OCI-LY7 (cell line): ENCODE measurements around the gene FNDC3B. TPM values are rescaled to one million over a fixed set of nuclear protein-coding genes. Genes with fewer than 3 reads are reported as not detected.

ENCODE experiments used
- BruUV-seq: library from RNA; stranded (reverse); fragments of 400-500 nt; replicated peaks from 2 replicates; lab custom pipeline; 2021; lab: Mats Ljungman, UMichigan
- CTCF ChIA-PET: fragments of 300-600 bp; sonication (Branson Sonifier 250); formaldehyde crosslinking; loops from one replicate; lab custom pipeline; 2022; ENCODE audit warnings: antibody characterized with exemption; ENCODE audit not compliant: unreplicated experiment; lab: Charles Lee
- POLR2A ChIA-PET: fragments of 300-600 bp; sonication (Branson Sonifier 250); formaldehyde crosslinking; loops from one replicate; lab custom pipeline; 2022; ENCODE audit warnings: antibody characterized with exemption; lab: Charles Lee
- DNase-seq: peaks from one replicate; pipeline ENCODE4 v3.0.0-alpha.2; 2015; ENCODE audit warnings: low spot score
- H2AFZ ChIP-seq: fragments of 200-600 bp; sonication (generic), shearing (Covaris generic); 2 replicates; pipeline ENCODE4 v1.6.1; 2014; ENCODE audit warnings: mild to moderate bottlenecking, antibody characterized with exemption, low read length, moderate library complexity
- H3K27ac ChIP-seq: fragments of 200-600 bp; sonication (generic); 2 replicates; pipeline ENCODE4 v1.5.1; 2014; ENCODE audit warnings: mixed run types, low read depth, mild to moderate bottlenecking, moderate library complexity, low read length, inconsistent platforms; ENCODE audit not compliant: poor library complexity, severe bottlenecking
- H3K36me3 ChIP-seq: fragments of 200-600 bp; sonication (generic); 2 replicates; pipeline ENCODE4 v1.6.1; 2014; ENCODE audit warnings: mild to moderate bottlenecking, antibody characterized with exemption, low read length, moderate library complexity, mixed read lengths; ENCODE audit not compliant: insufficient read depth
- H3K4me1 ChIP-seq: fragments of 200-600 bp; sonication (generic); 2 replicates; pipeline ENCODE4 v1.5.1; 2014; ENCODE audit warnings: mild to moderate bottlenecking, low read length; ENCODE audit not compliant: insufficient read depth, poor library complexity, severe bottlenecking
- H3K4me2 ChIP-seq: fragments of 200-600 bp; sonication (generic); 2 replicates; pipeline ENCODE4 v1.6.1; 2014; ENCODE audit warnings: mild to moderate bottlenecking, low read length
- H3K4me3 ChIP-seq: fragments of 200-600 bp; sonication (generic); 2 replicates; pipeline ENCODE4 v1.5.1; 2014; ENCODE audit warnings: mild to moderate bottlenecking, low read depth, low read length; ENCODE audit not compliant: poor library complexity, severe bottlenecking
- H3K79me2 ChIP-seq: fragments of 200-600 bp; sonication (generic); 2 replicates; pipeline ENCODE4 v1.6.1; 2016; ENCODE audit warnings: low read depth, mild to moderate bottlenecking, low read length, moderate library complexity, mixed read lengths; ENCODE audit not compliant: insufficient read depth
- H3K9me2 ChIP-seq: fragments of 200-600 bp; sonication (generic); 2 replicates; pipeline ENCODE4 v1.6.1; 2016; ENCODE audit warnings: mild to moderate bottlenecking, low read length, mixed read lengths; ENCODE audit not compliant: insufficient read depth
- H3K9me3 ChIP-seq: fragments of 200-600 bp; sonication (generic); 2 replicates; pipeline ENCODE4 v1.6.1; 2014; ENCODE audit warnings: mild to moderate bottlenecking, mixed run types, low read length, mixed read lengths
- H4K20me1 ChIP-seq: fragments of 200-600 bp; sonication (generic); 2 replicates; pipeline ENCODE4 v1.6.1; 2014; ENCODE audit warnings: mild to moderate bottlenecking, antibody characterized with exemption, low read length, moderate library complexity, mixed read lengths; ENCODE audit not compliant: insufficient read depth
- EZH2phosphoT487 ChIP-seq: fragments of 200-600 bp; sonication (generic); IDR thresholded peaks from 2 replicates; pipeline ENCODE4 v1.6.1; 2018; ENCODE audit warnings: low read depth, borderline replicate concordance, mild to moderate bottlenecking, mixed run types, antibody characterized with exemption, low read length, moderate library complexity, mixed read lengths
- intact Hi-C: fragments of 100-400 bp; cut with micrococcal nuclease; formaldehyde crosslinking; loops from one replicate; pipeline ENCODE4 v1.10.0; 2022; ENCODE audit not compliant: unreplicated experiment
- total RNA-seq, 2 experiments: library from RNA; depleted of rRNA in 1 of 2; stranded (reverse); fragments of >200 nt in 1 of 2; shearing (Covaris generic) in 1 of 2; gene quantifications; 2 replicates each; pipeline ENCODE4 v1.2.3, GENCODE V29; 2014 to 2022
- TF ChIP-seq, protein P1 (sequence below): fragments of 200-600 bp; sonication (generic); conservative IDR thresholded peaks from 2 replicates; pipeline ENCODE4 v1.5.1; 2014; ENCODE audit warnings: mild to moderate bottlenecking, antibody characterized with exemption, low read length, moderate library complexity, mixed read lengths

The FNDC3B gene
- total RNA-seq, 2 experiments from 2014 or later, result 23.3 to 28.5 TPM

GRCh38 chr3:172247525-172248274 lies 208.3 kb downstream of the FNDC3B start:
- POLR2A ChIA-PET, result no interaction called here
- Histone ChIP-seq H2AFZ (no peak overlapping the region), H3K9me3 (no peaks in the 10 kb centered on the region), H3K36me3 (no peaks in the 10 kb centered on the region; the same call in 1 of the 2 replicates), H3K4me1 (no peaks in the 10 kb centered on the region), H3K79me2 (no peaks in the 10 kb centered on the region), H3K4me3 (no peak overlapping the region), H4K20me1 (no peaks in the 10 kb centered on the region), H3K4me2 (no peak overlapping the region), H3K9me2 (no peaks in the 10 kb centered on the region), H3K27ac (no peak overlapping the region)
- no peak for TF ChIP-seq EZH2phosphoT487
- TF ChIP-seq, protein P1, sequence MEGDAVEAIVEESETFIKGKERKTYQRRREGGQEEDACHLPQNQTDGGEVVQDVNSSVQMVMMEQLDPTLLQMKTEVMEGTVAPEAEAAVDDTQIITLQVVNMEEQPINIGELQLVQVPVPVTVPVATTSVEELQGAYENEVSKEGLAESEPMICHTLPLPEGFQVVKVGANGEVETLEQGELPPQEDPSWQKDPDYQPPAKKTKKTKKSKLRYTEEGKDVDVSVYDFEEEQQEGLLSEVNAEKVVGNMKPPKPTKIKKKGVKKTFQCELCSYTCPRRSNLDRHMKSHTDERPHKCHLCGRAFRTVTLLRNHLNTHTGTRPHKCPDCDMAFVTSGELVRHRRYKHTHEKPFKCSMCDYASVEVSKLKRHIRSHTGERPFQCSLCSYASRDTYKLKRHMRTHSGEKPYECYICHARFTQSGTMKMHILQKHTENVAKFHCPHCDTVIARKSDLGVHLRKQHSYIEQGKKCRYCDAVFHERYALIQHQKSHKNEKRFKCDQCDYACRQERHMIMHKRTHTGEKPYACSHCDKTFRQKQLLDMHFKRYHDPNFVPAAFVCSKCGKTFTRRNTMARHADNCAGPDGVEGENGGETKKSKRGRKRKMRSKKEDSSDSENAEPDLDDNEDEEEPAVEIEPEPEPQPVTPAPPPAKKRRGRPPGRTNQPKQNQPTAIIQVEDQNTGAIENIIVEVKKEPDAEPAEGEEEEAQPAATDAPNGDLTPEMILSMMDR, result no peak
- CTCF ChIA-PET, result no interaction called here
- intact Hi-C loops, result no loop called here
- no TSS peak for BruUV-seq
- no peak for DNase-seq

GRCh38 chr3:172249039-172249438 lies 209.7 kb downstream of the FNDC3B start:
- H3K4me3 ChIP-seq, result no peak overlapping the region
- H3K4me2 ChIP-seq, result no peak overlapping the region
- no peaks in the 10 kb centered on the region for H3K9me3 ChIP-seq
- intact Hi-C loops, result no loop called here
- ChIA-PET CTCF (no interaction called here), POLR2A (interaction anchor here (1.0 to 2.0 kb wide), 2 partner anchors 11 to 12 kb away, joined by 3 to 6 read pairs; no protein-coding TSS in a partner anchor)
- no peak for TF ChIP-seq EZH2phosphoT487
- TF ChIP-seq, protein P1, result no peak
- no peaks in the 10 kb centered on the region for H4K20me1 ChIP-seq
- no peak for DNase-seq
- H3K27ac ChIP-seq, result no peak overlapping the region
- no peak overlapping the region for H2AFZ ChIP-seq
- BruUV-seq, result no TSS peak
- H3K36me3 ChIP-seq, result no peaks in the 10 kb centered on the region
- H3K4me1 ChIP-seq, result no peaks in the 10 kb centered on the region
- H3K9me2 ChIP-seq, result no peaks in the 10 kb centered on the region
- H3K79me2 ChIP-seq, result no peaks in the 10 kb centered on the region

DNA sequence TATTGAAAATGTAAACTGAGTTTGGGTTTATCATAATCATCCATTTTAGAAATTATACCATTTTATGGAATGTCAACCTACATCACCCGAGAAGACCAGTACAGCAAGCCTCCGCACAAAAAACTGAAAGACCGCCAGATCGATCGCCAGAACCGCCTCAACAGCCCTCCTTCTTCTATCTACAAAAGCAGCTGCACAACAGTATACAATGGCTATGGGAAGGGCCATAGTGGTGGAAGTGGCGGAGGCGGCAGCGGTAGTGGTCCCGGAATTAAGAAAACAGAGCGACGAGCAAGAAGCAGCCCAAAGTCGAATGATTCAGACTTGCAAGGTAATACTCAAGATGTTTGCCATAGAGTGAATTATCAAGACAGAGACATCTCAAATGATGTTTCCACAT lies 211.8 kb downstream of the FNDC3B start:
- CTCF ChIA-PET, result no interaction called here

More for the DNA sequence above, 211.8 kb downstream of the FNDC3B start:
- H3K9me2 ChIP-seq, result no peaks in the 10 kb centered on the region
- no peaks in the 10 kb centered on the region for H3K79me2 ChIP-seq
- POLR2A ChIA-PET, result interaction anchor here (1.2 to 2.0 kb wide), 2 partner anchors 13 to 15 kb away, joined by 3 to 6 read pairs; no protein-coding TSS in a partner anchor
- no peaks in the 10 kb centered on the region for H4K20me1 ChIP-seq
- H3K9me3 ChIP-seq, result no peaks in the 10 kb centered on the region
- H3K4me2 ChIP-seq, result no peak overlapping the region
- H3K4me1 ChIP-seq, result no peaks in the 10 kb centered on the region
- no peak for DNase-seq
- H2AFZ ChIP-seq, result no peak overlapping the region
- H3K27ac ChIP-seq, result no peak overlapping the region
- no peak for TF ChIP-seq EZH2phosphoT487
- TF ChIP-seq, protein P1, result no peak
- intact Hi-C loops, result no loop called here
- H3K36me3 ChIP-seq, result no peaks in the 10 kb centered on the region
- no peak overlapping the region for H3K4me3 ChIP-seq
- BruUV-seq, result no TSS peak
